Body of pancreas (tissue), 4 donors: ENCODE measurements around the gene ECSCR.

ENCODE experiments used
- CTCF ChIP-seq, 7 experiments: fragments of 450-650 bp in 4 of 7; fragments of 200-600 bp in 3 of 7; sonication (generic) in 3 of 7; IDR thresholded peaks; one replicate each; pipeline ENCODE4 v1.5.1; 2016 to 2019; ENCODE audit warnings: antibody characterized with exemption in 7 of 7
- POLR2A ChIP-seq, 3 donors: fragments of 450-650 bp; IDR thresholded peaks; one replicate each; pipeline ENCODE4 v1.6.1; 2016; ENCODE audit warnings: antibody characterized with exemption in 3 of 3, mild to moderate bottlenecking in 2 of 3

- TF ChIP-seq CTCF (IDR thresholded peaks at IDR 0.05) (no peak), POLR2A (IDR thresholded peaks at IDR 0.05) (no peak)
Measured at GRCh38 chr5:139430015-139430414, 32.5 kb downstream of the ECSCR start.
